ENCODE measurements around the gene JMJD1C.
"Not testable (repeated sequence)": the region's sequence is repeated elsewhere in the genome, so short reads cannot be mapped to it uniquely, and the experiment has no call there.

Gene JMJD1C

DNA sequence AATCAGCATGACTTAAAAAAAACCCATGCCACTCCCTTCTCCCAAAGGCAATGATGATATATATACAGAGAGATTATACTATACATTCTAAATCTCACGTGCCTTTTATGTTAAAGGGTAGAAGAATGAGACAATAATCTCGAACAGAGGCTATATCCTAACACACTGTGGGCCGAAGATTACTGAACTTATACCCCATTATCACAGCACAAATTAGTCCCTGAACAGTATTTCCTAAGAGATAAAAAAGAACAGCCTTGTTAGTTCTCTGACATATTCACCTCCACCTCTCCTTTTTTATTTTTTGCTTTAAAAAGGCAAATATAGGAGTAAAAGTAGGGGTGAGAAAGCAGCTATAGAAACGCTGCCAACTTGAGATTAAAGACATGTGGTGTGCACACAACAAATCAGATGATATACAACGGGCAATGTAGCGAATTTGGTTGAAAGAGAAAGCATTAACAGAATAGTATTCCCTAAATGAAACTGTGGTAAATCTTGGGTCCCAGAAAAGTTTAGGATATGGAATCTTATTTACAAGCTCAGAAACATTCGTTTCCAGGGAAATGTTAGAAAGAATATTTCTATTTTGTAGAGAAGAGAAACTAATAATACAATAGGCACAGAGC, 69.5 kb downstream of the JMJD1C start:
- DNase-seq: no peak

DNA sequence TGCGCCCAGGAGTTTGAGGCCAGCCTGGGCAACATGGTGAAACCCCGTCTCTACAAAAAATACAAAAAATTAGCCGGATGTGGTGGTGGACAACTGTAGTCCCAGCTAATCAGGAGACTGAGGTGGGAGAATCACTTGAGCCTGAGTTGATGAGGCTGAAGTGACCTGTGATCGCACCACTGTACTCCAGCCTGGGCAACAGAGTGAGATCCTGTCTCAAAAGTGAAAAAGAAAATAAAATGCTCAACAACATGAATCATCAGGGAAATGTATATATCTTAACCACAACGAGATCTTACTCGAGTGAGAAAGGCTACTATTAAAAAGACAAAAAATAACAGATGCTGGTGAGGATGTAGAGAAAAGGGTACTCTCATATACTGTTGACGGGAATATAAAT, 72.7 kb downstream of the JMJD1C start:
- no peak for DNase-seq

GRCh38 chr10:63392224-63392623, 73.6 kb downstream of the JMJD1C start:
- no peak for DNase-seq

DNA sequence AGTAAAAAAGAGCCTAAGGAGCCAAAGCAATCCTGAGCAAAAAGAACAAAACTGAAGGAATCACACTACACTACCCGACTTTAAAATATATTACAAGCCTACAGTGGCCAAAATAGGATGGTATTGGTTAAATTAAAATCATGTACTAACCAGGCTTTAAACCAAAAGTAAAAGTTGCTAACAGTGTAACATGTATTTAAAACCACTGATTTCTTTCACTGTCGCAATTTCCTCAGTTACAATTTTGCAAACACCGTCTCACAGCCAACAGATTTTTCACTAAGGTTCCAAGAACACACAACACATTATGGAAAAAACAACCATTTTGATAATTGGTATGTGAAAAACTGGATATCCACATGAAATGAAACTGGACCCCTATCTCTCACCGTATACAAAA, 74.0 kb downstream of the JMJD1C start:
- no peak for DNase-seq

DNA sequence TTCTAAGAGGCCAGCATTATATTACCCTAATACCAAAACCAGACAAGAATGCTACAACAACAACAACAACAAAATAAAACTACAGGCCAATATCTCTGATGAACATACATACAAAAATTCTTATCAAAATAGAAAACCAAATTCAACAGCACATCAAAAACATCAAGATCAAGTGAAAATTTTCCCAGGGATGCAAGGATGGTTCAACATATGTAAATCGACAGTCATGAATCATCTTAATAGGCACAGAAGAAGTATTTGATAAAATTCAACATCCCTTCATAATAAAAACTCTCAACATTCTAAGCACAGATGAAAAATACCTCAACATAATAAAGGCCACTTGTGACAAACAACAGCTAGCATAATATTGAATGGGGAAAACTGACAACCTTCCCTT, 75.3 kb downstream of the JMJD1C start:
- no peak for DNase-seq

DNA sequence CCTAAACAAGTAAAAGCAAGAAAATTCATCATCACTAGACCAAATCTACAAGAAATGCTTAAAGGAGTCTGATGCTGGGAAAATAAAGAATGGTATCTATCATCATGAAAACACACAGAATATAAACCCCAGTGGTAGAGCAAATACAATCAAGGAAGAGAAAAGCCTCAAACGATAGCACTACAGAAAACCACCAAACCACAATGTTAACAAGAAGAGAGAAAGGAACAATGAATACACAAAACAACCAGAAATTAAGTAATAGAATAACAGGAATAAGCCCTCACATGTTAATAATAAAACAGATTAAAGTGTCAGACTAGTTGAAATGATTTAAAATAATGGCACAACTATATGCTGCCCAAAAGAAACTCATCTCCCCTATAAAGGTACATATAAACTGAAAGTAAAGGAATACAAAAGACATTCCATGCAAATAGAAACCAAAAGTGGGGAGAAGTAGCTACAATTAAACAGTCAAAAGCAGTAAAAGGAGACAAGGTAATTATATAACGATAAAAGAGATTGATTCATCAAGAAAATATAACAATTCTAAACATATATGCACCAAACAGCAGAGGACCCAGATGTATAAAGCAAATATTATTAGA, 77.3 kb downstream of the JMJD1C start:
- no peak for DNase-seq

- DNase-seq: no peak
Observed at GRCh38 chr10:63385254-63385653, 80.5 kb downstream of the JMJD1C start.

GRCh38 chr10:63384675-63385074, 81.1 kb downstream of the JMJD1C start:
- DNase-seq: no peak

DNA sequence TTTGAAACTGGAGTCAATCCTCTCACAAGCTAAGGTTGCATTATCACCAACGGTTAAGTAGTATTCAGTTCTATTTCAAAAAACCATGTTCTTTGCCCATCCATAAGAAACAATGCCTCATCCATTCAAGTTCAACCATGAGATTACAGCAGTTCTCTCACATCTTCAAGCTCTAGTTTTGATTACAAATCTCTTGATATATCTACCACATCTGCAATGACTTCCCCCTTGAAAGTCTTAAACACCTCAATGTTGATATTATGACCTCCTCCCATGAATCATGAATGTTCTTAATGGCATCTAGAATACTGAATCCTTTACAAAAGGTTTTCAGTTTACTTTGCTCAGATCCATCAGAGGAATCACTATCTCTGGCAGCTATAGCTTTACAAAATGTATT, 81.8 kb downstream of the JMJD1C start:
- DNase-seq: no peak

DNA sequence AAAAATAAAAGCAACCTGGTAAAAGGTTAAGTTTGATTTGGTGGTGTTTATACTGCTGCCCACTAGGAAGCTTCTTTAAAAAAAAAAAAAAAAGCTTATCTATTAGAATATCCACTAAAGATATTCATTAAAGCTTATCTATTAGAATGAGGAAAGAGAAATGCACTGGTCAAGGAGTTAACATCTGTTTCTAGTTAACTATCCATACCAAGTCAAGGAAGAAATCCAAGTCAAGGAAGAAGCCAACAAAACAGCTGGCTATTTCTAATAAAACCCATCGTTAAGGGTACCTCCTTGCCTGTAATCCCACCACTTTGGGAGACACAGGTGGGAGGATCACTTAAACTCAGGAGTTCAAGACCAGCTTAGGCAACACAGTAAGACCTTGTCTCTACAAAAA, 82.6 kb downstream of the JMJD1C start:
- no peak for DNase-seq

DNA sequence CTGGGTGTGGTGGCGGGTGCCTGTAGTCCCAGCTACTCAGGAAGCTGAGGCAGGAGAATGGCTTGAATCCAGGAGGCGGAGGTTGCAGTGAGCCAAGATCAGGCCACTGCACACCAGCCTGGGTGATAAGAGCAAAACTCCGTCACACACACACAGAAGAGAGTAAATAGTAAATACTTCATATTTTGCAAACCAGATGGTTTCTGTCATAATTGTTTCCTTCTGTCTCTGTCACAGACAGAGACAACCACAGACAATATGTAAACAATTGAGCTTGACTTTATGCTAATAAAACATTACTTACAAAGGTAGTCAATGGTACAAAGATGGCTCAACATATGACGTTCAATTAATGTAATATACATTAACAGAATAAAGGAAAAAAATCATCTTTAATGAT, 83.7 kb downstream of the JMJD1C start:
- no peak for DNase-seq

- DNase-seq: not testable (repeated sequence)
Observed at GRCh38 chr10:63377305-63377661, 88.5 kb downstream of the JMJD1C start.

GRCh38 chr10:63376560-63377304, 89.0 kb downstream of the JMJD1C start:
- DNase-seq: no peak

- no peak for DNase-seq
Observed at GRCh38 chr10:63375859-63376258, 89.9 kb downstream of the JMJD1C start.

DNA sequence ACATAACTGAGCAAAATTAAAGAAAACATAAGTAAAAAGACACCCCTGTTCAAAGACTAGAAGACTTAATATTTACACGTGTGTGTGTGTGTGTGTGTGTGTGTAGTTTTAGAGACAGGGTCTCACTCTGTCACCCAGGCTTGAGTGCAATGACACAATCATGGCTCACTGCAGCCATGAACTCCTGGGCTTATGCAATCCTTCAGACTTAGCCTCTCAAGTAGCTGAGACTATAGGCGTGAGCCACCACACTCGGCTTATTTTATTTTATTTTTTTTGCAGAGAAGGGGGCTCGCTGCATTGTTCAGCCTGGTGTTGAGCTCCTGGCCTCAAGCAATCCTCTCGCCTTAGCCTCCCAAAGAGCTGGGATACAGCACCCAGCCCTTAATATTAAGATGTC, 90.3 kb downstream of the JMJD1C start:
- no peak for DNase-seq

- DNase-seq: no peak
Observed at GRCh38 chr10:63374991-63375390, 90.8 kb downstream of the JMJD1C start.

- no peak for DNase-seq
Observed at GRCh38 chr10:63373176-63373575, 92.6 kb downstream of the JMJD1C start.

DNA sequence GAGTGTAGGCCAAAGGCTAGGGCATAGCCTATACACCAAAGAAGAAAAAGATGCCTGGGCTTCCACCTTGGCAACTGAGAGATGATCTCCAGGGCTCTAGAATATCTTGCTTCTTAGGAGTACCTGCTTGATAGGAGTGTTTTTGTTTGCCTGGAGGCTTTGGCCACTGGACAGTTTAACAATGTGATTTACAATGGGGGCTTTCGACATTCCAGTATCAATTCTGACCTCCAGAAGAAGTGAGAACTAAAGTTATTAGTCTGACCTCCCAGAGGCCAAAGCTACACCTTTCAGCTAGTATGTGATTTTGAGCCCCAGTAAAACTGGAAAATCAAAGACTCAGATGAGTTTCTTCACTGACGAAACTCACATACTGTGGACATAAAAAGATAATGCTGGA, 96.1 kb downstream of the JMJD1C start:
- no peak for DNase-seq

DNA sequence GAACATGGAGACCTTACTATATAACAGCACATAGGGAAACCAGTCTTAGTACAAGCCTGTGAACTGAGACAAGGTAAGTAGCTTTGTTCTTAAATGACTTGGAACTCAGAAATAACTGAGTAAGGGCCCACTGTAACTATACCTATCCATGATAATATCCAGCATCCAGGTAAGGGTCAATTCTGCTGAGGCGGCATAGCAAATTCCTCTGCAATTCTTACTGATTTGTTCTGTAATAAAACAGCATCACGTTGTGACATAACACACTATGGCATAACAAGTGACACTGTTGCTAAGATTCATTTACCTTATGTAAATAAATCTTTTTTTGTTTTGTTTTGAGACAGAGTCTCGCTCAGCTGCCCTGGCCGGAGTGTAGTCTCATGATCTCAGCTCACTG, 97.4 kb downstream of the JMJD1C start:
- no peak for DNase-seq

DNA sequence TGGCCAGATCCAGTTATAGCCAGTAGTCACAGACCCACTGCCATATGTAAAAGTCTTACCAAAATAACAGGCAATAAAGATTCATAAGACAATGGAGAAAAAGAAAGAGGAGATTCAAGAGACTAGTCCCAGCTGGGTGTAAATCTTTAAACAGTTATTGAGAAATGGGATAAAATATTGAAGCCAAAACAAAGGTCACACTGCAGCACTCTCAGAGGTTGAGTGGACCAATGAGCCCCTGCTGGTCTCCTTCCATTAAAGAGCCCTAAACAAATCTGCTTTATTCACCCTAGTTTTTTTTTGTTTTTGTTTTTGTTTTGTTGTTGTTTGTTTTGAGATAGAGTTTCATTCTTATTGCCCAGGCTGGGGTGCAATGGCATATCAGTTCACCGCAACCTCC, 98.8 kb downstream of the JMJD1C start:
- DNase-seq: no peak

DNA sequence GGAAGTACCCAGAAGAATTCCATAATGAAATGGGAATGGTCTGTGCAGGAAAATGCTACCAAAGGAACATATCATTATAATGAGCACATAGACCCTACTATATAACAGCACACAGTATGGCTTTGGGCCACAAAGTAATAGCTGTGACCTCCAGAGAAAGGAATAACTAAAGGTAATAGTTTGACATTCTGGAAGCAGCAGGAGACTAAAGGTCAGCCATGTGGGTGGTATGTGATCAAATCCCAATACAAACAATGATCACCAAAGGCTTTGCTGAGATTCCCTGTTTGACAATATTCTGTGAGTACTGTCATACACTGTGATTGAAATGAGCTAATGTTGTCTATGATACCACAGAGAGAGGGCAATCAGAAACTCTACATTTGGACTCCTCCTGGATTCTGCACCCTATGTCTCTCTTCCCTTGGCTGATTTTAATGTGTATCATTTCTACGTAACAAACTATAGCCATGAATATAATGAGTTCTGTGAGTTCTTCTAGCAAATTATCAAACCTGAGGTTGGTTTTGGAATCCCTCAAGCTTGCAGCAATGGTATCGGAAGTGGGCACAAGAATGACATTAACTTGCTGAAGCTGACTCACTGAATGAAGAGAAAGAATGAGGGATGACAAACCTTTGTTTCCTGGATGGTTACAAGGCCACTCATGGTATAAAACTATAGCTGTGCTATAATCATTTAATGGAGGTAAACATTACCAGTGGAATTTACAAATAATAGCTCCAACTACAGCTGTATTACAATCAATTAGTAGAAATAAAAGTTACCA, 99.6 kb downstream of the JMJD1C start:
- no peak for DNase-seq

- no peak for DNase-seq
Observed at GRCh38 chr10:63364918-63365317, 100.9 kb downstream of the JMJD1C start.

DNA sequence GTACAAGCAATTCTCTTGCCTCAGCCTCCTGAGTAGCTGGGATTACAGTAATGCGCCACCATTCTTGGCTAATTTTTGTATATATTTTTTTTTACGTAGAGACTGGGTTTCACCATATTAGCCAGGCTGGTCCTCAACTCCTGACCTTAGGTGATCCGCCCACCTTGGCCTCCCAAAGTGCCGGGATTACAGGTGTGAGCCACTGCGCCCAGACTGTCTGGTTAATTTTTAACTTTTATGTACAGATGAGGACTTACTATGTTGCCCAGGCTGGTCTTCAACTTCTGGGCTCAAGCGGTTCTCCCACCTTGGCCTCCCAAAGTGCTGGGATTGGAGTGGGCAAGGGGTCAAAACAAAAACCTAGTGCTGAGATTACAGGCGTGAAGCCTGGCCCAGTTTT, 101.8 kb downstream of the JMJD1C start:
- DNase-seq: no peak

DNA sequence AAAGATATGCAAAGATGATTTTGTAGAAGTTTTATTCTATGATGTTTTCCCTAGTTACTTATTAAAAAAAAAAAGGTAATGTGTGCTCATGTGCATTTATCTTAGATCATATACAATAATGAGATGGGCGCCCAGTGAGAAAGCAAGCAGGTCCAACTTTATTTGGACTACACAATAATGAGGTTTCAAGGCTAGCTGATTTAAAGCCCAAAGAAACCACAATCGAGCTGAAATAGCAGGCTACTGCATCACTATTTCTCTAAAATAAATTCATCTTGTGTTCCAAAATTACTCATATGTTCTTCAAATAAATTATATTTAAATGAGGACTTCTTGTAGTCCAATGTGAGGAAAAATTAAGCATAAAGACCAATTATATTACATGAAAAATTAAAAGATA, 110.1 kb downstream of the JMJD1C start:
- DNase-seq: no peak
